Activated naive CD4-positive, alpha-beta T cell (primary cell): Measurements from ENCODE around the gene SELENOH.

Experiments used
- DNase-seq, 4 experiments: peaks; one replicate each; lab custom pipeline; 2025; lab: John Stamatoyannopoulos, UW

The SELENOH gene

DNA sequence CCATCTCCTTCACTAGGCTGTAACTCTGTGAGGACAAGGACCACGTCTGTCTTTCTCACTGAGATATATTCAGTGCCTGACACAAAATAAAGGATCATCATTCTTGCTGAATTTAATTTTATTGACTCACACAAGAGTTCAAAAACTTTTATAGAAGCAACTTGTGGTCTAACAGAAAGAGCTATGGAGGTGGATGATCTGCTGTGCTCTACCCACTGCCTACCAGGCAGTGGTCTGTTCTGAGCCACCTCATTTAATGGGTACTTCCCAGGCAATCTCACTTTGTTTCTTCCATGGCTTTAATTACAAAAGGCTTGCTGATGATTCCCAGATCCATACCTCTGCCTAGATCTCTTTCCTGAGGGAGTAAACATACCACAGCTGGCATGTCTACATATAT, 5.6 kb downstream of the SELENOH start:
- DNase-seq, result no peak

DNA sequence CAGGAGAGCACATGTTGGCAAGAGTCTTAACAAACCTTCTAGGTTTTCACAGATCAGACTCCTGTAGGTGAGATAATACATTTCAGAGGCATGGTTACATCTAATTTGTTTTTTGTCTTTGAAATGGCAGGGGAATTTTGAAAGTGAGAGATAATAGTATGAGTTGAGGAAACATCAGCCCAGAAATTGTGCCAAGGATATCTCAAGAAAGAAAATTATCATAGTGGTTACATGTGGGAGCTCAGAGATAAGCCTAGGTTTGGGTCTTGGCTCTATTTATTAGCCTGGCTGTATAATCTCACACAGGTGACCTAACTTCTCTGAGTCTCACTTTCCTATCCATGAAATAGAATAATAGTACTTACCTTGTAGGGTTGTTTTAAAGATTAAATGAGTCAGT, 9.9 kb downstream of the SELENOH start:
- no peak for DNase-seq

DNA sequence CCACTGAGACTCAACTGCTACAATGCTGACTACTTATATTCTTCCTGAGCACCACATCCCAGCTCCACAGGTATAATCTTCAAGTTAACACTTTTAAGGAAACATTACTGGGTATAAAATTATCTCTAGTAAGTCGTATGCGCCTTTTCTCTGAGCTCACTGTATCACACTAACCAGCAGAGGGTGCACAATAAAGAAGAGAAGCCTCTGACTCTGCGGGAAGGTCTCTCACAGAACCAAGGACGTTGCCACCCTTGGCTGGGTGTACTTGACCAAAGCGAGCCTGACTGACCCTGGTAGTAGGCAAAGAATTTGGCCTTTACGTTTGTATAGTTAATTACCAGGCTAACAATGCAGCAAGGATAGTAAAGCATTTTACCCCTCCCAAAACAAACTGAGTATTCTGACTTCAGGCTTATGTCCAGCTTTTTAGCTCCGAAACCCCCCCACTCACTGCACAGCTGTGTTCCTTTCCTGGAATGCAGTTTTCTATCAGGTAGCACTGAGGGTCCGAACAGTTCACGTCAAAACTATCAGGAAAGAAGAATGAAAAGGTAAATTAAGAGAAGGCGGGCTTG, 10.5 kb downstream of the SELENOH start, which contains the start of gene BTBD18:
TSS of gene BTBD18 (minus strand) at position 144 of the 578 bp plus-strand sequence. CDS start 631 bp downstream, outside the sequence.
- no peak for DNase-seq

DNA sequence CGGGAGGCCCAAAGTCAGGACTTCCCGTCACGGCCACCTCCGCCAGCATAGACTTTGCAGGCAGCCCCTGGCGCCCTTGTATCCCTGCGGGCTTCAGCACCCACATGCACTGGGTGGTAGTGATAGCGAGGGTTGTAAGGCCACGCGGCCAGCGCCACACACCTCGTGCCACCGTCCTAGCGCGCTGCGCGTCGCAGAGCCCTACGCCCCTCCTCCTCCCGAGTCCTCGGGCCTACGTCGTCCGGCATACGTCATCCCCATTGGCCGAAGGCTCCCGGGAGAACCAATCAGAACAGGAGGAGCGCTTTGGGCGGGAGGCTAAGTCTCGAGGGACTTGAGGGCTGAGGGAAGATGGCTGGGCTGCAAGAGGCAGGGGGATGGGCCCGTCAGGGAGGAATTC, 11.7 kb downstream of the SELENOH start:
- no peak for DNase-seq

DNA sequence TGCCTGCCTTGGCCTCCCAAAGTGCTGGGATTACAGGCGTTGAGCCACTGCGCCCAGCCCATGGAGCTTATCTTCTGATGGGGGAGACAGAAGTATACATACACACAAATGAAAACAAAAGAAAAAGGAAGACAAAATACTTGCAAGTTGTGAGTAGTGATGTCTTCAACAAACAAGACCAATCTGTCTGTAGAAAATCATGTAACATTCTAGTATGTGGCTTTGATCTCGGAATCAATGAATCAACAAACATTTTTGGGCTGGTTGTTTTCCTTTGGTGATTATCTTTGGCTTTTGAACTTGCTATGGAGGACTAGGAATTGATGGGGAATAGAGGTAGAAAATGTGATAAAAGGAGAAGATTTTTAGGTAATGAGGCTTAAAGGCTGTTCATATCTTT, 16.9 kb downstream of the SELENOH start:
- DNase-seq, result no peak

DNA sequence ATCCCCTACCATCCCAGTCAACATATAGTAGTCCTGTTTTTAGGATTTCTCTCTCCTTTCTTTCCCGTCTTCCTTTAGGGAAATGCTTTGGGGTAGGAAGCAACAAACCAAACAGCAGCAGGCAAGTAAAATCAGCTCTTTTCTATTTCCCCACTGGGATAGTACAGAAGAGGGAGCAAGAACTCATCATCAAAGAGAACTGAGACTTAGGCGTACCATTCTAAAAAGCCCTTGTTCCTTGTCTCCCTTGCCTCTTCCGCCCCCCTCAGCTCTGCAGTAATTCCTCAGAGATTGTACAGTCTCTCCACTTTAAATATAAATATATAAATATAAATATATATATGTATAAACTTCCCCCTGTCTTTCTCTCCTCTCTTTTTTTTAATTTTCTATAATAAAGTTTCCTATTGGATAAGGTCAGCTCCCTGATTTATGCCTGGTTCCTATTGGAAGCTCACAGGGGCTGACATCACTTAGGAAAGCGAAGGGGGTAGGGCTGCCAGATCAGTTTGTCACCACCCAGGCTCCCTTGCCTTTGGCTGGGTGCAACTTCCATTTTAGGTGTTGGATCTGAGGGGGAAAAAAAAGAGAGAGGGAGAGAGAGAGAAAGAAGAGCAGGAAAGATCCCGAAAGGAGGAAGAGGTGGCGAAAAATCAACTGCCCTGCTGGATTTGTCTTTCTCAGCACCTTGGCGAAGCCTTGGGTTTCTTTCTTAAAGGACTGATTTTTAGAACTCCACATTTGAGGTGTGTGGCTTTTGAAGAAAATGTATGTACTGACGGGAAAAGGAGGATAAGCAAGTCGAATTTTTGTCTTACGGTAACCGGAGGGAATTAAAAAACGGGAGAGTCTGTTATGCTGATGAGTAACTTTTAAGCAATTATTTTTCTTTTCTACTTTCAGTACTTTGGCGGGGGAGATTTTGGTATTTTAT, 20.3 kb downstream of the SELENOH start, which contains the start of gene CTNND1:
TSS of gene CTNND1 (plus strand) at position 502 of the 934 bp plus-strand sequence. CDS start 29,677 bp downstream, outside the sequence.
- DNase-seq, result no peak

DNA sequence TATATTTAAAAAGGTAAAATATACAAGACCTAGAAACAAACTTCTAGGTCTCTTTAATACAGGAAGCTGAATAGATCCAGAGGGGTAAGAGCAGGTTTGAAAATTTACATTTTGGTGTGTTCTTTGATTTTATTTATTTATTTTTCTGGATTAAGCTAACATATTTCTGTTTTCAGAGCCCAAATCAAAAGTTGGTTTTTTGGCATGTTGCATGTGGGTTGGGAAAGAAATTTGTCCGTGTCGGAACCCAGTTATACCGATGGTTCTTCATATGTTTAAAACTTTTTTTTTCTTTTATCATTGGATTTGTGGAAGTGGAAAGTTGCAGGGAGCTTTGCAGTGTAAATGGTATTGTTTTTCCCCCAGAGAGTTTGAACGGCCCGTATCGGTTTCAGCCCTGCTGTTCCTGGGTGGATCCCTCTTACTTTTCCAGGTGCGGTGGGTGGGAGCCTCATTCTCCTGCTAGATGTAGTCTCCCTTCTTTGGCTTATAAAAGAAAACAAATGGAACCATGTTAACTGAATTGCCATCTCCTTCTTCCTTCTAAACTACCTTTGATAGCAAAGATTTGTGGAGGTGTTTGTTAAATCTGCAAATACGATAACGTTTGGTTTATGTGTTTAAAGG, 21.1 kb downstream of the SELENOH start:
- DNase-seq, result no peak

DNA sequence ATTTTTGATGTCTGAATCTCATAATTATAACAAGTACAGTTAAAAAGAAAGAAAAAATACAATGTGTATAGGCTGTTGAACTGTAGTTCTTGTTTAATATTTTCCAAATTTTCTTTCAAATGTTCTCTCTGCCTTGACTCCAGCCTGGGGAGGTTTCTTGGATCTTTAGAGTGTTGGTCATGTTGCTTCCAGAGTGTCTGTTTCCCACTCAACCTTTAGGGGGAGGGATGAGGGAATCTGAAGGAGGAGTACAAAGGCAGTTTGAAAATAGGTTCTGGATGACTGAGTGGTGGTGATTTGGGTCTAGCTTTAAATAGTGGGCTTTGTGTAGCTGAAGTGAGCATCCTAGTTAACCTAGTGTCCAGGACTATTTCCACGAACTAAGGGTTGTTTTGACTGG, 22.3 kb downstream of the SELENOH start:
- DNase-seq, result no peak

DNA sequence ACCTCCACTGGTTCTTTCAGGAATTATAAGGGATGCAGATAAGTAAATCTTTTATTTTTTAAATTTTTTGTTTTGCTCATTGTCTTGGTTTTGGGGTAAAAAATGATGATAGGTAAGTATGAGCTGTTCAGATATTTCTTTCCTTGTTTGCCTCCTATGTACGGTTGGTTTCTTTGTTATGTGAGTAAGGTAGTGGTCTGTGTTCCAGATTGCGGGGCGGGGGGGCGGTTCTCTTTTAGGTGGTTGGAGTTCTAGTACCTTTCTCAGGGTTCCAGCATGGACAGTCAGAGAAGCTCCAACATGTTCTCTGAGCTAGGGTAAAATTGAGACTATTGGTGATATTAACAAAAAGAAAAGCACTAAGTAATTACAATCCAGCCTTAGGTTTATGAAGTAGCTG, 22.7 kb downstream of the SELENOH start:
- DNase-seq, result no peak

DNA sequence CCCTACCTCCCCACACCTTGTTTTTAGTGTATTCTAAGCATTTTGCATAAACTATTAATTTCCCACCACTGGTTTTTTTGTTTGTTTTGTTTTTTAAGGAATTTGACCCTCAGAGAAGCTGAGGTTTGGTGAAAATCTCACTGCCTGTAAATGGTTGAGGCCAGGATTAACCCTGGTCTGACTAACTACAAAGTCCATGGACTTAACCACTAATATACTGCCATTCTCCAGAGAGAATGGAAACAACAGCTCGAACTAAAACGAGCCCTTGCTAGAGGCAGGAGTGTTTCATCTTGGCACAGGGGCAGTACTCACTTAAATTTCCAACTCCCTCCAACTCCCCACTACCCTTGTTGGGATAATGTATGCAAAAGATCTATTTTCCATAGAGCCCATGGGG, 23.3 kb downstream of the SELENOH start:
- DNase-seq, result no peak

DNA sequence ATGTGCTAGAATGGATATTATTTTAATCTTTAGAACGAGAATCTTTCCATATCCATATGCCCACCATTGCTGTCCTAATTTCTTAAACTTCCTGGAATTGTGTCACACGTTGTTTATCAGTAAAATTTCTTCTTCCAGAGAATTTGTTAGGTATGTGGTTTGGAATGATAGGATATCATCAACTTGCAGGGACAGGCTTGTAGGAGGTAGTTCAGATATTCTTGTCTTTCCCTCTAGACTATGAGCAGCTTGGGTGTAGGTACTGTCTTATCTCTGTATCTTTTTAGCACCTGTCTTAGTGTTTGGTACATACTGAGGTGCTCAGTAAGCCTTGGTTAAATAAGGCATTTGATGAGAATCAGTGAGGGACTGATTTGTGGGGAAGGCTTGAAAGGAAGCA, 23.7 kb downstream of the SELENOH start:
- no peak for DNase-seq

DNA sequence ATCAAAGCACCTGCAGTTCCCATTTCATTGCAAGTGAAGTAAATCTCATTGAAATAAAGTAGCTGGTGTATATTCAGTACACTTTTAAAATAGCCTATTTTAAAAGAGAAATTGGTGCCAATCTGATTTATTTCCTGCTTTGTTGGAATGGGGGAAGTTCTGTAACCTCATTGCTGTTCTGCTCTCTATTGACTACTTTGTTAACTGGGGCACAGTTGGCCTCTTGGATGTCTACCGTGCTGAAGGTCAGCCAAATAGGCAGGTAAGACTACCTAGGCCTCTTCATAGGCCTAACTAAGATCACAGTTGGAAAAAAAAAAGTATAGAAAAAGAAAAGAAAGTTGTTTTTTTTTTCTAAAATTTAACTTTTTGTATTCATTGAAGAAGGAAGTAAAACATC, 29.5 kb downstream of the SELENOH start:
- DNase-seq, result no peak

DNA sequence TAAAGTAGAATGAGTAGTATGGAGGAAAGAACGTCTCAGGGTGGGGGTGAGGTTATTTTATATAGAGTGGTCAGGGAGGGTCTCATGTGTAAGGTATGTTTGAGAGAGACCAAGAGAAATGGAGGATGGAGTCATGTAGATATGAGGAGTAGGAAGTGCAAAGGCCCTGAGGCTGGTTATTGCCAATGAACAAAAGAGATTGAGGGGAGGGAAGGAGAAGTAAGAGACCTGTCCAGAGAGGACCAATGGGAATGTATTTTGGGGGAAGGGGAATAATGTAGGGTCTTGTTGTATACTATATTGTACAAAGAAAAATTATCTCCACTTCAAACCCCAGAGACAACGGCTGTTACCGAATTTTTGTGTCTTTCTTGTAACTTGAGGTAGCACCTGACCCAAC, 30.1 kb downstream of the SELENOH start:
- no peak for DNase-seq

DNA sequence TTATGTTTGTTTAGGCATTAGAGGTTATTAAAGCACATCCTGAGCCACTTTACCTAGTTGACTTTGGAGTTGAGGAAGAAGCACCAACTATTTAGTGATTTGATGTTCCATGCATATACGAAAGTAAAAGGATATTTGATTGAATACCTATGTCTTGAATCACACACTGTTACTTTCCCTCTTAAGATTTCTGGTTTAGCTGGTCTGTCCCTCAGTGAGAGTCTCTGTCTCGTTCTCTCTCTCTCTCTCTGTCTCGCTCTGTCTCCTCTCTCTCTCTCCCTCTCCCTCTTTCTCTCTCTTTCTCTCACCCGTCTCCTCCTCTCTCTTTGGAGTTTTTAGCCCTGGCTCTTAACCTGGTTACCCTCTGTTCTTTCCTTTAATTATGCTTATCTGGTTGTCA, 31.3 kb downstream of the SELENOH start:
- DNase-seq, result no peak

DNA sequence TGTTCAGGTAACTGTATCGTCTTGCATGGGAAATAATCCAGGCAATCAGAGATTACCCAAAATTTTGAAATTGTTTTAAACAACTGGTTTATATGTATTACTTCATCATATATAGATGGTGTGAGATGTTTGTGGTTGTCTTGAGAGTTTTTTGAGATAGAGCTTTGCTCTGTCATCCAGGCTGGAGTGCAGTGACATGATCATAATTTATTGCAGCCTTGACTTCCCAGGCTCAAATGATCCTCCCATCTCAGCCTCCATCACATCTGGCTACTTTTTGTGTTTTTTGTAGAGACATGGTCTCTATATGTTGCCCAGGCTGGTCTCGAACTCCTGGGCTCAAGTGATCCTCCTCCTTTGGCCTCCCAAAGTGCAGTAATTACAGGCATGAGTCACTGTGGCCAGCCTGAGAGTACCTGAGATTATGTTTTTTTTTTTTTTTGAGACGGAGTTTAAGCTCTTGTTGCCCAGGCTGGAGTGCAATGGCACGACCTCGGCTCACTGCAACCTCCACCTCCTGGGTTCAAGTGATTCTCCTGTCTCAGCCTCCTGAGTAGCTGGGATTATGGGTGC, 31.8 kb downstream of the SELENOH start:
- DNase-seq, result no peak

DNA sequence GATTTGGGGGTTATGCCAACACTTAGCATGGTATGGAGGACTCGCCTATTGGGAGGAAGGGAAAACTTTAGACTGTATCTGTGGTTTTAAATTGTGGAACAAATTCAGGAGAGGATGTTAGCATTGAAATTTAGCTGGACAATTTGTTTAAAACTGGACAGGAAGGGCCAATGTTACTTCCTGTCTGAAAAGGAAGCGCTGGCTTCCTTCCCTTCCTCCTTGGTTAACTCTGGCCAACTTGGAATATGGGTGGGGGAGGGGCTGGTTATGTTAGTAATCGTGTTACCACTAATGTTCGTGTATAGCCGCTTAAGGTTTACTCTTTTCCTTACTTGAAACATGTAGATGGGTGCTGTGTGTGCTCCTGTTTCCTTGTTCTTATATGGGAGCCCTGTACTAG, 34.2 kb downstream of the SELENOH start:
- DNase-seq, result no peak

DNA sequence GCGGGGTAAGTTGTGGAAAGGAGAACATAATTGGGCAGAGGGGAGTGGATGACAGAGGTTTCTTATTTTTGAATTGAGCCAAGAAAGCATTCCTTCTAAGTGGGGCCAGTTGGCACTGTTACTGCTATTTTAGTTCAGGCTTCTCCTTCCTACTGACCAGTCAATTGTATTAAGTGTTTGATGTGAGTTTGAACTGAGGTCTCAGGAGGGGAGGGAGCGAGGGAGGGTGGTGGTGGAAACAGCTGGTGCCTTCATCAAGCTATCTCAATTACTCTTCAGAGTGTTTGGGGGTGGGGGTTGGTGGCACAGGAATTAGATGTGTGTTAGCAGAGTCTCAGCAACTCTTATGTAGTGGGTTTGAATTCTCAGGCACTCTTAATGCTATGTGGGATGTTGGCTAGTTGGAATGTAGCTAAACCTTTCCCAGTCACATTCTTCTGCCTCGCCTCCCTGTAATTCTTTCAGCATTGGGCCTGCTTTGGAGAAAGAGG, 34.8 kb downstream of the SELENOH start:
- DNase-seq, result no peak

DNA sequence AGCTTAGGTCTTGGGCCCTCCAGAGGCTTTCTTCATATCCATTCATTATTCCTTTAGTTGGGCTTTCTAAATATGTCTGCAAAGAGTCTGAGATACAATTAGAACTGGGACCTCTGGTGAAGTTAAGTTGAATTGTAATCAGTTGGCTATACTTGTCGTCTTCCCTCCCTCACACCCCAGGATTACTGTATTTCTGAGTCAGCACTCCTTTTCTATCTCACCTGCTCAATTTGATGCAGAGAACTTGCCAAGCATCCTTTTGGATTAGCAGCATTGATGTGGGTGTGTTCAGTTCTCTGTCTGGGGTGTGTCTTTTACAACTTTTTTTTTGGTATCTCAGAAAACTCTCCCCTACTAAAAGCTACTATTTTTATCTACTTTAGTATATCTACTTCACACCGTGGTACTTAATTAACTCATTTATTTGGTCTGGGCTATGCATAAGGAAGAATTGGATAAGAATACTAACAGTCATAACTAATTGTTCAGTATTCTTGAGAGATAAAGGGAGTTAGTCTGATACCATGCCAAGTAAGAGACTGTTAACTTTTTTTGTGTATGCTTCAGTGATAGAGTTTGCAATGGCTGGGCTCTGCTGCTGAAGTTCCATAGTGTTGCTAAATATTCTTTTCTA, 35.4 kb downstream of the SELENOH start:
- DNase-seq, result no peak

DNA sequence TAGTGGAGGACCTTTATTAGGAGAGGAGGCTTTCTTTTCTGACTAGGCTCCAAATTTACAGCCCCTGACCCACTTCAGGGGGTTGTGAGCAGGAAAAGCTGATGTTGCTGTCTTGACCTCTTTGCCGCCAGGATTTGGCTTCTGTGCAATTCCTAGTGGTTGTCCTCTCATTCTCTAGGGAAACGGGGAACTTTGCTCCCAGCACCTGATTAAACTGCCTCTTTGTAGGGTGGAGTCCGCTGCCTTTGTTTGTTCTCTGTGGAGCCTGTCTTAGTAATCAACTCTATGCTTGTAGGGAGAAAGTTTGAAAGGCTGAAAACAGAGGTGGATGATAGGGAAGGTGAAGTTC, 36.7 kb downstream of the SELENOH start:
- DNase-seq, result no peak

DNA sequence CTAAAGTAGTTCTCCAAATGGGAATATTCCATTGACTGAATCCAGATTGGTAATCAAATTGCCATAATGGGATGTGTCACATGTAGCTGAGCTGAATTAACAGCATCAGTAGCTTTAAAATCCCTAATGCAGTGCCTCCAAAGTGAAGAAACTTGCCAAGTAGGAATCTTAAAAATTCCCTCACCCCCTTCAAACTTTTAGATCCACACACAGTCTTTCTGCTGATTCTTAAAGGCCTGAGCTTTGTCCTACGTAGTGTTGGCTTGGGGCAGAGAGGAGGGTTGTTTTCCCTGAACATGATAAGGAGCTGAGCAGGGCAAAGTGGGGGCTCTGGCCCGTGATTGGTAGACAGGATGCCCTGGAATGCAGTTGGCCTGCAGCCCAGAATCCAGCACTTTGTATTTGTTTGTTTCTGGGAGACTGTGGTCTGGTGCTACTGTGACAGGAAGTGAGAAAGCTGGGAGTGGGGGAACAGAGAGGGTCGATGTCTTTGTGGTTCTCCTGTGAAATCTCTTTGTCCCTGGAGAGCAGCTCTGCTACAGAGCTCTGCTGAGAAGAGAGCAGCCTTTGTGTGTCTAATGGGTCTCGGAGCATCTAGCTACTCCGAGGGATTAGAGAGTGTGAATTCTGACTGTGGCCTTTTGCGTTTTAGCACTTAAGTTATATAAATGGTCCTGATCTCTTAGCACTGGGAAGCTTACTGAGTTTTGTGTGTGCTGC, 37.2 kb downstream of the SELENOH start:
- no peak for DNase-seq

DNA sequence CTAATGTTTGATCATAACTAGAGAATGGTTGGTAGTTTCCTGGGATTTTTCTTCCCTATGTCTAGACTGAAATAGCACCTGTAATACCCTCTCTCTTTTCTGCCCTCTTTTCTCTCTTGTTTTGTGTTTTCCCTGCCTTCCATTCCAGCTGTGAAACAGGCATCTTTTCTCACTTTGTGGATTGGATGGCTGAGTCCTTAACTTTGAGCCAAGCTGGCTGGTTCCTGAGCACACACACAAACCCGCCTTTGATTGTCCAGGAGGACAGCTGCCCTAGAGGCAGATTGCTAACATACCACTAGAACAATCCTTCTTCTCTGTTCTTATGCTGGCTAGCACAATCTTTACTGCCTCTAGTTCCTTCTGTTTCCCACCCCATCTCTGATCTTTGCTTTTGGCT, 38.0 kb downstream of the SELENOH start:
- no peak for DNase-seq
